Stimulated activated CD4-positive, alpha-beta T cell treated with anti-CD3 and anti-CD28 coated beads, TNF-alpha, amount 100 ng/mL, for 48 hours (primary cell): ENCODE data around the gene SCAI.
"Not testable (repeated sequence)": the region's sequence is repeated elsewhere in the genome, so short reads cannot be mapped to it uniquely, and the experiment has no call there.

Source experiments
- DNase-seq, 3 donors: peaks; one replicate each; pipeline ENCODE4 v3.0.0-alpha.2; 2020; ENCODE audit warnings: low read depth in 3 of 3

SCAI gene

GRCh38 chr9:125143377-125144090 lies at the start of gene SCAI:
Gene SCAI (minus strand): TSS chr9:125143528. CDS start chr9:125143437, 91 bp downstream.
- DNase-seq = peak; percentile 95 to 99 (median 97)

- no peak for DNase-seq
Observed at GRCh38 chr9:125190361-125190801, 47.1 kb upstream of the SCAI start.

- peak; percentile 97 to 98 (median 97) for DNase-seq
Observed at GRCh38 chr9:125189361-125190289, 46.3 kb upstream of the SCAI start, which contains the start of gene PPP6C. Gene PPP6C (minus strand): TSS chr9:125189803. CDS start chr9:125189718, 85 bp downstream.

- DNase-seq = peak in 1 of 3 donors; percentile 21
Observed at GRCh38 chr9:125189011-125189360, 45.7 kb upstream of the SCAI start.

- no peak for DNase-seq
Observed at GRCh38 chr9:125183561-125183960, 40.2 kb upstream of the SCAI start.

GRCh38 chr9:125183054-125183453 lies 39.7 kb upstream of the SCAI start:
- DNase-seq = no peak

- not testable (repeated sequence) for DNase-seq
Observed at GRCh38 chr9:125181756-125182155, 38.4 kb upstream of the SCAI start.

- DNase-seq = no peak
Observed at GRCh38 chr9:125180876-125181275, 37.5 kb upstream of the SCAI start.

GRCh38 chr9:125179776-125180175 lies 36.4 kb upstream of the SCAI start:
- not testable (repeated sequence) for DNase-seq

GRCh38 chr9:125177888-125178287 lies 34.6 kb upstream of the SCAI start:
- no peak for DNase-seq

- DNase-seq = no peak
Observed at GRCh38 chr9:125176636-125177035, 33.3 kb upstream of the SCAI start.

- DNase-seq = no peak
Observed at GRCh38 chr9:125172031-125172755, 28.9 kb upstream of the SCAI start.

GRCh38 chr9:125169895-125170294 lies 26.6 kb upstream of the SCAI start:
- no peak for DNase-seq

- DNase-seq = no peak
Observed at GRCh38 chr9:125166762-125167161, 23.4 kb upstream of the SCAI start.

GRCh38 chr9:125162891-125163290 lies 19.6 kb upstream of the SCAI start:
- not testable (repeated sequence) for DNase-seq

- no peak for DNase-seq
Observed at GRCh38 chr9:125161284-125161918, 18.1 kb upstream of the SCAI start.

GRCh38 chr9:125160750-125161149 lies 17.4 kb upstream of the SCAI start:
- DNase-seq = no peak

GRCh38 chr9:125156551-125156950 lies 13.2 kb upstream of the SCAI start:
- no peak for DNase-seq

- no peak for DNase-seq
Observed at GRCh38 chr9:125153712-125154367, 10.5 kb upstream of the SCAI start.

GRCh38 chr9:125151730-125152129 lies 8.4 kb upstream of the SCAI start:
- no peak for DNase-seq
